ENCODE measurements around the gene AGTRAP.

DNA sequence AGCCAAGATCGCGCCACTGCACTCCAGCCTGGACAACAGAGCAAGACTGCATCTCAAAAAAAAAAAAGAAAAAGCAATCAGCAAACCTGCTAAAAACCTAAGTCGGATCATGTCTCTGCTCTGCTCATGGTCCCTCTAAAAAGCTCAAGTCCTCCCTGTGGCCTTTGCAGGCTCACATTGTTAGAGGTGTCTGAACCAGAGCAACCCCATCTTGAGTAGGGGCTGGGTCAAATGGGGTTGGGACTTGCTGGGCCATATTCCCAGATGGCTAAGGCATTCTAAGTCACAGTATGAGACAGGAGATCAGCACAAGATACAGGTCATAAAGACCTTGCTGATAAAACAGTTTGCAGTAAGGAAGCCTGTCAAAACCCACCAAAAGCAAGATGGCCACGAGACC, 47.4 kb upstream of the AGTRAP start:
- TF ChIP-seq, protein P1, sequence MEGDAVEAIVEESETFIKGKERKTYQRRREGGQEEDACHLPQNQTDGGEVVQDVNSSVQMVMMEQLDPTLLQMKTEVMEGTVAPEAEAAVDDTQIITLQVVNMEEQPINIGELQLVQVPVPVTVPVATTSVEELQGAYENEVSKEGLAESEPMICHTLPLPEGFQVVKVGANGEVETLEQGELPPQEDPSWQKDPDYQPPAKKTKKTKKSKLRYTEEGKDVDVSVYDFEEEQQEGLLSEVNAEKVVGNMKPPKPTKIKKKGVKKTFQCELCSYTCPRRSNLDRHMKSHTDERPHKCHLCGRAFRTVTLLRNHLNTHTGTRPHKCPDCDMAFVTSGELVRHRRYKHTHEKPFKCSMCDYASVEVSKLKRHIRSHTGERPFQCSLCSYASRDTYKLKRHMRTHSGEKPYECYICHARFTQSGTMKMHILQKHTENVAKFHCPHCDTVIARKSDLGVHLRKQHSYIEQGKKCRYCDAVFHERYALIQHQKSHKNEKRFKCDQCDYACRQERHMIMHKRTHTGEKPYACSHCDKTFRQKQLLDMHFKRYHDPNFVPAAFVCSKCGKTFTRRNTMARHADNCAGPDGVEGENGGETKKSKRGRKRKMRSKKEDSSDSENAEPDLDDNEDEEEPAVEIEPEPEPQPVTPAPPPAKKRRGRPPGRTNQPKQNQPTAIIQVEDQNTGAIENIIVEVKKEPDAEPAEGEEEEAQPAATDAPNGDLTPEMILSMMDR (conservative IDR thresholded peaks at IDR 0.05), result no peak
- no peak for TF ChIP-seq EZH2 (IDR thresholded peaks at IDR 0.05; ENCODE audit: low read depth)

All from PC-9 (cell line).